Right lobe of liver (tissue), 4 donors: ENCODE measurements around the gene PDXP.

Source experiments
- POLR2A ChIP-seq: fragments of 450-650 bp; IDR thresholded peaks from one replicate; pipeline ENCODE4 v1.6.1; 2017; ENCODE audit warnings: antibody characterized with exemption, mild to moderate bottlenecking
- TF ChIP-seq, protein P1 (sequence below), 4 donors: fragments of 200-600 bp in 3 of 4; fragments of 450-650 bp in 1 of 4; IDR thresholded peaks; one replicate each; pipeline versions ENCODE4 v1.5.1 to v1.8.0; 2016 to 2022; ENCODE audit warnings: antibody characterized with exemption in 4 of 4, mild to moderate bottlenecking in 2 of 4
- donor health status: DM: no; HTN: no; CAD: no.
- donor health status: DM: no; HTN: no; CAD: no.
- donor health status: DM: no; HTN: yes; CAD: no.

GRCh38 chr22:37627545-37627944 lies 31.0 kb upstream of the PDXP start:
- TF ChIP-seq, protein P1, sequence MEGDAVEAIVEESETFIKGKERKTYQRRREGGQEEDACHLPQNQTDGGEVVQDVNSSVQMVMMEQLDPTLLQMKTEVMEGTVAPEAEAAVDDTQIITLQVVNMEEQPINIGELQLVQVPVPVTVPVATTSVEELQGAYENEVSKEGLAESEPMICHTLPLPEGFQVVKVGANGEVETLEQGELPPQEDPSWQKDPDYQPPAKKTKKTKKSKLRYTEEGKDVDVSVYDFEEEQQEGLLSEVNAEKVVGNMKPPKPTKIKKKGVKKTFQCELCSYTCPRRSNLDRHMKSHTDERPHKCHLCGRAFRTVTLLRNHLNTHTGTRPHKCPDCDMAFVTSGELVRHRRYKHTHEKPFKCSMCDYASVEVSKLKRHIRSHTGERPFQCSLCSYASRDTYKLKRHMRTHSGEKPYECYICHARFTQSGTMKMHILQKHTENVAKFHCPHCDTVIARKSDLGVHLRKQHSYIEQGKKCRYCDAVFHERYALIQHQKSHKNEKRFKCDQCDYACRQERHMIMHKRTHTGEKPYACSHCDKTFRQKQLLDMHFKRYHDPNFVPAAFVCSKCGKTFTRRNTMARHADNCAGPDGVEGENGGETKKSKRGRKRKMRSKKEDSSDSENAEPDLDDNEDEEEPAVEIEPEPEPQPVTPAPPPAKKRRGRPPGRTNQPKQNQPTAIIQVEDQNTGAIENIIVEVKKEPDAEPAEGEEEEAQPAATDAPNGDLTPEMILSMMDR (IDR thresholded peaks at IDR 0.05): no peak
- TF ChIP-seq POLR2A: no peak
